ENCODE data around the gene EEF1AKMT4. TPM values are rescaled to one million over a fixed set of nuclear protein-coding genes. Genes with fewer than 3 reads are reported as not detected.

The EEF1AKMT4 gene
- total RNA-seq, 2 donors from 2014 or later, result 2.1 TPM

- no peak for TF ChIP-seq CTCF (IDR thresholded peaks at IDR 0.05)
- Histone ChIP-seq H3K4me1 (peaks cover 0 to 32% of the 10 kb centered on the region in 2 donors), H3K36me3 (no peaks in the 10 kb centered on the region), H3K4me3 (peak overlapping the region in 1 of 2 donors; percentile 31), H3K27me3 (peaks cover 3 to 23% of the 10 kb centered on the region in 2 donors), H3K9me3 (no peaks in the 10 kb centered on the region), H3K27ac (no peak overlapping the region)
- no peak for DNase-seq (ENCODE audit: low spot score)
Observed at GRCh38 chr3:184259396-184259877, 10.0 kb downstream of the EEF1AKMT4 start.

- Histone ChIP-seq H3K27ac (no peak overlapping the region), H3K4me3 (peak overlapping the region in 1 of 2 donors; percentile 54), H3K4me1 (peaks cover 0 to 32% of the 10 kb centered on the region in 2 donors), H3K27me3 (peaks cover 3 to 23% of the 10 kb centered on the region in 2 donors), H3K9me3 (no peaks in the 10 kb centered on the region), H3K36me3 (no peaks in the 10 kb centered on the region)
- TF ChIP-seq CTCF (IDR thresholded peaks at IDR 0.05), result no peak
- DNase-seq (ENCODE audit: low spot score), result no peak
Observed at GRCh38 chr3:184259878-184260723, 10.6 kb downstream of the EEF1AKMT4 start.

- no peak for TF ChIP-seq CTCF (IDR thresholded peaks at IDR 0.05)
- Histone ChIP-seq H3K4me3 (peak overlapping the region; percentile 27 to 54), H3K27ac (no peak overlapping the region), H3K9me3 (no peaks in the 10 kb centered on the region), H3K36me3 (no peaks in the 10 kb centered on the region), H3K4me1 (peaks cover 0 to 32% of the 10 kb centered on the region in 2 donors), H3K27me3 (peaks cover 3 to 23% of the 10 kb centered on the region in 2 donors)
- DNase-seq (ENCODE audit: low spot score), result no peak
Observed at GRCh38 chr3:184260724-184261269, 11.3 kb downstream of the EEF1AKMT4 start.

GRCh38 chr3:184261270-184261853 is 11.9 kb downstream of the EEF1AKMT4 start, which contains the start of gene CAMK2N2:
CAMK2N2 (minus strand) TSS chr3:184261553; CDS start chr3:184261285, 268 bp downstream.
- Histone ChIP-seq H3K9me3 (no peaks in the 10 kb centered on the region), H3K27me3 (peaks cover 3 to 23% of the 10 kb centered on the region in 2 donors), H3K27ac (no peak within 1 kb of the TSS), H3K4me3 (peak within 1 kb of the TSS; percentile 27 to 54), H3K4me1 (peaks cover 0 to 32% of the 10 kb centered on the region in 2 donors), H3K36me3 (no peaks in the 10 kb centered on the region)
- no peak for TF ChIP-seq CTCF (IDR thresholded peaks at IDR 0.05)
- no peak for DNase-seq (ENCODE audit: low spot score)

GRCh38 chr3:184261854-184262763 is 12.6 kb downstream of the EEF1AKMT4 start:
- Histone ChIP-seq H3K9me3 (no peaks in the 10 kb centered on the region), H3K27me3 (peaks cover 3 to 23% of the 10 kb centered on the region in 2 donors), H3K4me3 (peak overlapping the region; percentile 27 to 54), H3K36me3 (no peaks in the 10 kb centered on the region), H3K4me1 (peaks cover 0 to 32% of the 10 kb centered on the region in 2 donors), H3K27ac (no peak overlapping the region)
- no peak for DNase-seq (ENCODE audit: low spot score)
- no peak for TF ChIP-seq CTCF (IDR thresholded peaks at IDR 0.05)

All from right atrium auricular region (tissue), 2 donors.